ENCODE measurements around the gene CLIC6.

The CLIC6 gene

GRCh38 chr21:34726627-34727337 lies 58.0 kb downstream of the CLIC6 start:
- DNase-seq (ENCODE audit: low read depth in 2 of 2) = no peak

- DNase-seq (ENCODE audit: low read depth in 2 of 2) = no peak
Measured at GRCh38 chr21:34728479-34728878, 59.7 kb downstream of the CLIC6 start.

GRCh38 chr21:34730194-34730593 lies 61.4 kb downstream of the CLIC6 start:
- no peak for DNase-seq (ENCODE audit: low read depth in 2 of 2)

- no peak for DNase-seq (ENCODE audit: low read depth in 2 of 2)
Measured at GRCh38 chr21:34730756-34731445, 62.1 kb downstream of the CLIC6 start.

- no peak for DNase-seq (ENCODE audit: low read depth in 2 of 2)
Measured at GRCh38 chr21:34732388-34732821, 63.6 kb downstream of the CLIC6 start.

GRCh38 chr21:34733852-34734251 lies 65.1 kb downstream of the CLIC6 start:
- DNase-seq (ENCODE audit: low read depth in 2 of 2) = no peak

GRCh38 chr21:34734696-34735095 lies 65.9 kb downstream of the CLIC6 start:
- no peak for DNase-seq (ENCODE audit: low read depth in 2 of 2)

- no peak for DNase-seq (ENCODE audit: low read depth in 2 of 2)
Measured at GRCh38 chr21:34736116-34736874, 67.5 kb downstream of the CLIC6 start.

GRCh38 chr21:34737115-34737514 lies 68.3 kb downstream of the CLIC6 start:
- no peak for DNase-seq (ENCODE audit: low read depth in 2 of 2)

GRCh38 chr21:34740198-34740597 lies 71.4 kb downstream of the CLIC6 start:
- no peak for DNase-seq (ENCODE audit: low read depth in 2 of 2)

GRCh38 chr21:34743285-34743684 lies 74.5 kb downstream of the CLIC6 start:
- DNase-seq (ENCODE audit: low read depth in 2 of 2) = no peak

- no peak for DNase-seq (ENCODE audit: low read depth in 2 of 2)
Measured at GRCh38 chr21:34743831-34744230, 75.0 kb downstream of the CLIC6 start.

GRCh38 chr21:34744801-34745200 lies 76.0 kb downstream of the CLIC6 start:
- DNase-seq (ENCODE audit: low read depth in 2 of 2) = no peak

- peak; percentile 39 to 41 for DNase-seq (ENCODE audit: low read depth in 2 of 2)
Measured at GRCh38 chr21:34745557-34746255, 76.9 kb downstream of the CLIC6 start.

GRCh38 chr21:34748862-34749261 lies 80.1 kb downstream of the CLIC6 start:
- DNase-seq (ENCODE audit: low read depth in 2 of 2) = no peak

- DNase-seq (ENCODE audit: low read depth in 2 of 2) = no peak
Measured at GRCh38 chr21:34754690-34755647, 86.2 kb downstream of the CLIC6 start.

- no peak for DNase-seq (ENCODE audit: low read depth in 2 of 2)
Measured at GRCh38 chr21:34761758-34762330, 93.0 kb downstream of the CLIC6 start.

GRCh38 chr21:34762786-34763185 lies 94.0 kb downstream of the CLIC6 start:
- no peak for DNase-seq (ENCODE audit: low read depth in 2 of 2)

GRCh38 chr21:34764715-34765284 lies 96.0 kb downstream of the CLIC6 start:
- DNase-seq (ENCODE audit: low read depth in 2 of 2) = no peak

GRCh38 chr21:34765619-34766018 lies 96.8 kb downstream of the CLIC6 start:
- DNase-seq (ENCODE audit: low read depth in 2 of 2) = no peak

Data from stimulated activated CD4-positive, alpha-beta T cell treated with anti-CD3 and anti-CD28 coated beads, Interleukin-4, amount 100 ng/mL, for 48 hours (primary cell).